DOHH2 (cell line): ENCODE data around the gene TBL1X.

Source experiments
- H3F3A ChIP-seq: fragments of 200-600 bp; sonication (generic), shearing (Covaris generic); 2 replicates; pipeline ENCODE4 v1.6.0; 2016; ENCODE audit warnings: antibody characterized with exemption, mild to moderate bottlenecking; ENCODE audit not compliant: control insufficient read depth, insufficient read depth
- H3K27ac ChIP-seq: fragments of 200-600 bp; sonication (generic); 2 replicates; pipeline ENCODE4 v1.5.1; 2014; ENCODE audit warnings: low read depth, mild to moderate bottlenecking, low read length, moderate library complexity
- H3K27me3 ChIP-seq: fragments of 200-600 bp; sonication (generic); 2 replicates; pipeline ENCODE4 v1.6.1; 2014; ENCODE audit warnings: mild to moderate bottlenecking, low read length, mixed read lengths; ENCODE audit not compliant: control insufficient read depth
- H3K36me3 ChIP-seq: fragments of 200-600 bp; sonication (generic); 2 replicates; pipeline ENCODE4 v1.6.1; 2014; ENCODE audit warnings: mild to moderate bottlenecking, low read length, moderate library complexity, mixed read lengths; ENCODE audit not compliant: control insufficient read depth
- H3K4me1 ChIP-seq: fragments of 200-600 bp; sonication (generic); 2 replicates; pipeline ENCODE4 v1.6.1; 2014; ENCODE audit warnings: mild to moderate bottlenecking, low read length, mixed read lengths; ENCODE audit not compliant: control insufficient read depth
- H3K4me2 ChIP-seq: fragments of 200-600 bp; sonication (generic); 2 replicates; pipeline ENCODE4 v1.6.0; 2014; ENCODE audit warnings: mild to moderate bottlenecking, low read length, moderate library complexity
- H3K4me3 ChIP-seq: fragments of 200-600 bp; sonication (generic); 2 replicates; pipeline ENCODE4 v1.5.1; 2014; ENCODE audit warnings: mild to moderate bottlenecking, low read length, mixed read lengths
- H3K79me2 ChIP-seq: fragments of 200-600 bp; sonication (generic); 2 replicates; pipeline ENCODE4 v1.6.1; 2014; ENCODE audit warnings: mild to moderate bottlenecking, low read length, mixed read lengths; ENCODE audit not compliant: control insufficient read depth
- H3K9me2 ChIP-seq: fragments of 200-600 bp; sonication (generic); replicated peaks from 2 replicates; pipeline ENCODE4 v1.6.1; 2014; ENCODE audit warnings: mild to moderate bottlenecking, low read length, mixed read lengths; ENCODE audit not compliant: control insufficient read depth
- H3K9me3 ChIP-seq: fragments of 200-600 bp; sonication (generic); 2 replicates; pipeline ENCODE4 v1.6.1; 2014; ENCODE audit warnings: antibody characterized with exemption, low read length, mixed read lengths; ENCODE audit not compliant: control insufficient read depth, insufficient read depth
- H4K20me1 ChIP-seq: fragments of 200-600 bp; sonication (generic); 2 replicates; pipeline ENCODE4 v1.6.0; 2014; ENCODE audit warnings: low read depth, mild to moderate bottlenecking, antibody characterized with exemption, low read length, moderate library complexity; ENCODE audit not compliant: control insufficient read depth, insufficient read depth
- EZH2phosphoT487 ChIP-seq: fragments of 200-600 bp; sonication (generic); IDR thresholded peaks from 2 replicates; pipeline ENCODE4 v1.6.1; 2017; ENCODE audit warnings: borderline replicate concordance, mild to moderate bottlenecking, antibody characterized with exemption, low read length, moderate library complexity, mixed read lengths
- TF ChIP-seq, protein P1 (sequence below): fragments of 200-600 bp; sonication (generic); IDR thresholded peaks from one replicate; pipeline ENCODE4 v1.5.1; 2014; ENCODE audit warnings: antibody characterized with exemption, mild to moderate bottlenecking, low read depth, low read length; ENCODE audit not compliant: poor library complexity, severe bottlenecking

Gene TBL1X

DNA sequence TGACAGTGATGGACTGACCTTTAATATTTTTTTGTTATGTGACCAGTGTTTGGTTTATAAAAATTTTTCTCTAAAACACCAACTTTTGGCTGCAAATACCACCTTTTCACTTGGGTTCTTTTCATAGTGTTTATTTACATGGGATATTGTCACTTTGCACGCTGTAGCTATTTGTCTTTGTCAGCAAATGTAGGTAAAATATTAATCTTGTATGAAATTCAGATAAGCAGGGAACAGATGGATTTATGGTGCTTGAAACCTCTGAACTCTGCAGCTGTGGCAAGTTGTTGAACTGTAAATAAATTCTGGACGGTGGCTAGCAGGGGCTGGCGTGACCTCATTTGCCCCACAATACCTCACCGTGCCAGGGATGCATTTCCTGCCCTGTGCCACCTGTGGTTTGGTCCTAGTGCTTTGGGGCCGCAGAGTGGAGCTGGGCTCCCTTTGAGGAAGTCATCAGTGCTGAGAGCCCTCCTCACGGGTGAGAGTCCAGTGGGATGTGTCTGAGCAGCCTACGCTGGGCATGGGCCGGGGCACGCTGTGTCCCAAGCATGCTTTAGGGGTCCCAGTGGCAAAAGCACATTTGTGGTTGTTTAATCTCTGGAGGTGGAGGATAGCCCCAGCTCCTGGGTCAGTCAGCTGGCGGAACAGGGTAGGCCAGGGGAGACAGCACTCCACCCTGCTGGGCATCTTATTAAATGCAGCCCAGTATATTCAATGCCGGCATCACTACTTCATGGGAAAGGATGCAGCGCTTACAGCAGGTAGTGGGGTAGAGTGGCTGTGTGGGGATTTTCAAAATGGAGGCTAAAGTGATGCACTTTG is 108.6 kb downstream of the TBL1X start:
- Histone ChIP-seq H3F3A (no peaks in the 10 kb centered on the region), H3K27ac (no peak overlapping the region), H3K27me3 (no peaks in the 10 kb centered on the region), H3K36me3 (no peaks in the 10 kb centered on the region), H3K79me2 (no peaks in the 10 kb centered on the region), H4K20me1 (no peaks in the 10 kb centered on the region), H3K4me3 (no peak overlapping the region), H3K4me1 (no peaks in the 10 kb centered on the region), H3K9me2 (no peaks in the 10 kb centered on the region), H3K9me3 (no peaks in the 10 kb centered on the region), H3K4me2 (no peak overlapping the region)
- TF ChIP-seq, protein P1, sequence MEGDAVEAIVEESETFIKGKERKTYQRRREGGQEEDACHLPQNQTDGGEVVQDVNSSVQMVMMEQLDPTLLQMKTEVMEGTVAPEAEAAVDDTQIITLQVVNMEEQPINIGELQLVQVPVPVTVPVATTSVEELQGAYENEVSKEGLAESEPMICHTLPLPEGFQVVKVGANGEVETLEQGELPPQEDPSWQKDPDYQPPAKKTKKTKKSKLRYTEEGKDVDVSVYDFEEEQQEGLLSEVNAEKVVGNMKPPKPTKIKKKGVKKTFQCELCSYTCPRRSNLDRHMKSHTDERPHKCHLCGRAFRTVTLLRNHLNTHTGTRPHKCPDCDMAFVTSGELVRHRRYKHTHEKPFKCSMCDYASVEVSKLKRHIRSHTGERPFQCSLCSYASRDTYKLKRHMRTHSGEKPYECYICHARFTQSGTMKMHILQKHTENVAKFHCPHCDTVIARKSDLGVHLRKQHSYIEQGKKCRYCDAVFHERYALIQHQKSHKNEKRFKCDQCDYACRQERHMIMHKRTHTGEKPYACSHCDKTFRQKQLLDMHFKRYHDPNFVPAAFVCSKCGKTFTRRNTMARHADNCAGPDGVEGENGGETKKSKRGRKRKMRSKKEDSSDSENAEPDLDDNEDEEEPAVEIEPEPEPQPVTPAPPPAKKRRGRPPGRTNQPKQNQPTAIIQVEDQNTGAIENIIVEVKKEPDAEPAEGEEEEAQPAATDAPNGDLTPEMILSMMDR, result no peak
- TF ChIP-seq EZH2phosphoT487, result no peak

DNA sequence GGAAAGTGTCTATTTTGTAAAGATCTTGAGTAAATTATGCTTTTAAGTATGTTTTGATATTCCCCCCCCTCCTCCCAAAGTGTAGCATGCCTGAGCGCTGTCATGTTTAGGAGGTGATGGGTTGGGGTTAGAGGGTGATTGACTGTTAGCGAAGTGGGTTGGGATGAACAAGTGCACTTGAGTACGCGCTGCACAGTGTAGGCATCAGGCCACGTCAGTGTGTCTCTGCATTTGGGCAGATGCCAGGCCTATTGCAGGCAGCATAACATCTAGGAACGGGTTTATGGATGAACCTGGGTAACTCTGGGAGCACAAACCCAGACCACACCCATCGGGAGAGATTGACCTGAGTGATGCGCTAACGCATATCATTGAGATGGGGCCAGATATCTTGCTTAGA is 111.2 kb downstream of the TBL1X start:
- H3K27me3 ChIP-seq, result no peaks in the 10 kb centered on the region
- H3K9me2 ChIP-seq, result no peaks in the 10 kb centered on the region
- no peak overlapping the region for H3K27ac ChIP-seq
- no peak overlapping the region for H3K4me2 ChIP-seq
- no peak for TF ChIP-seq EZH2phosphoT487
- TF ChIP-seq, protein P1, result no peak
- H4K20me1 ChIP-seq, result no peaks in the 10 kb centered on the region
- H3K4me3 ChIP-seq, result no peak overlapping the region
- H3K79me2 ChIP-seq, result no peaks in the 10 kb centered on the region
- H3K4me1 ChIP-seq, result no peaks in the 10 kb centered on the region
- no peaks in the 10 kb centered on the region for H3F3A ChIP-seq
- no peaks in the 10 kb centered on the region for H3K36me3 ChIP-seq
- H3K9me3 ChIP-seq, result no peaks in the 10 kb centered on the region

DNA sequence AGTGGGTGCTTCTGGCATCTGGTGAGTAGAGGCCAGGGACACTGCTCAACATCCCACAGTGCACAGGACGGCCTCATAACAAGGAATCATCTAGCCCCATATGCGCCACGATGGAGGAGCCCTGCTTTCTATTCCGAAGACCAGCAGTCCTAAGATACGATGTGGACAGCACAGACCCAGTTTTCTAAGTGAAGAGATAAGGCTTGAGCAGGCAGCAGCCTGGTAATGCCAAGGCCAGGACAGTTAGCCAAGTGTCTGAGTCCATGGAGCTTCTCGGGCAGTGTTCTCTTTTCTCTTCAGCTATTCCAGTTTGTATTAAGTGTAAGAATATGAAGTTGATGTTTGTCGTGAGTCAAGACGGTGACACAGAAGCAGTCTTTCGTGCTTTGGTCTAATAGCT is 112.7 kb downstream of the TBL1X start:
- Histone ChIP-seq H3K9me2 (no peaks in the 10 kb centered on the region), H3K9me3 (no peaks in the 10 kb centered on the region), H4K20me1 (no peaks in the 10 kb centered on the region), H3K36me3 (no peaks in the 10 kb centered on the region), H3K4me3 (no peak overlapping the region), H3K27ac (no peak overlapping the region), H3F3A (no peaks in the 10 kb centered on the region), H3K4me2 (no peak overlapping the region), H3K4me1 (no peaks in the 10 kb centered on the region), H3K79me2 (no peaks in the 10 kb centered on the region), H3K27me3 (no peaks in the 10 kb centered on the region)
- TF ChIP-seq EZH2phosphoT487, result no peak
- TF ChIP-seq, protein P1, result no peak
